A673 (cell line): ENCODE data around the gene CDCA4. TPM values are rescaled to one million over a fixed set of nuclear protein-coding genes. Genes with fewer than 3 reads are reported as not detected.

Source experiments
- BruUV-seq: library from RNA; stranded (reverse); fragments of 400-500 nt; replicated peaks from 2 replicates; lab custom pipeline; 2021; lab: Mats Ljungman, UMichigan
- CTCF ChIA-PET: fragments of 300-600 bp; sonication (Branson Sonifier 250); formaldehyde crosslinking; loops from one replicate; lab custom pipeline; 2022; ENCODE audit warnings: antibody characterized with exemption; lab: Charles Lee
- POLR2A ChIA-PET: fragments of 300-600 bp; sonication (Branson Sonifier 250); formaldehyde crosslinking; loops from one replicate; lab custom pipeline; 2022; ENCODE audit warnings: antibody characterized with exemption; ENCODE audit not compliant: low non-redundant PET; lab: Charles Lee
- DNase-seq: peaks from one replicate; pipeline ENCODE4 v3.0.0-alpha.2; 2015; ENCODE audit warnings: low spot score
- H3K27ac ChIP-seq: fragments of 200-600 bp; sonication (generic); 2 replicates; pipeline ENCODE4 v1.5.1; 2016; ENCODE audit warnings: mixed run types, low read depth, mild to moderate bottlenecking, mixed read lengths, antibody characterized with exemption, low read length; ENCODE audit not compliant: poor library complexity, severe bottlenecking
- H3K27me3 ChIP-seq: fragments of 200-600 bp; sonication (generic); replicated peaks from 2 replicates; pipeline ENCODE4 v1.6.1; 2017; ENCODE audit warnings: mixed run types, low read depth, mild to moderate bottlenecking, mixed read lengths, antibody characterized with exemption, low read length; ENCODE audit not compliant: insufficient read depth, poor library complexity
- H3K36me3 ChIP-seq: fragments of 200-600 bp; sonication (generic); 2 replicates; pipeline ENCODE4 v1.6.1; 2016; ENCODE audit warnings: mixed run types, mild to moderate bottlenecking, mixed read lengths, antibody characterized with exemption, low read length; ENCODE audit not compliant: insufficient read depth, poor library complexity, severe bottlenecking
- H3K4me1 ChIP-seq: fragments of 200-600 bp; sonication (generic); 2 replicates; pipeline ENCODE4 v1.6.1; 2017; ENCODE audit warnings: mixed run types, mild to moderate bottlenecking, mixed read lengths, antibody characterized with exemption, low read length; ENCODE audit not compliant: insufficient read depth, poor library complexity, severe bottlenecking
- H3K4me3 ChIP-seq: fragments of 200-600 bp; sonication (generic); 2 replicates; pipeline ENCODE4 v1.5.1; 2016; ENCODE audit warnings: low read depth, mixed run types, mild to moderate bottlenecking, mixed read lengths, low read length; ENCODE audit not compliant: poor library complexity, severe bottlenecking
- H3K9me3 ChIP-seq: fragments of 200-600 bp; sonication (generic); 2 replicates; pipeline ENCODE4 v1.6.1; 2016; ENCODE audit warnings: mixed run types, low read depth, mild to moderate bottlenecking, mixed read lengths, antibody characterized with exemption, low read length; ENCODE audit not compliant: poor library complexity, severe bottlenecking
- CTCF ChIP-seq: fragments of 300-800, 200-600 bp; sonication (generic); conservative IDR thresholded peaks from 2 replicates; pipeline ENCODE4 v1.5.1; 2017; ENCODE audit warnings: low read depth, mild to moderate bottlenecking, antibody characterized with exemption, low read length, moderate library complexity, mixed read lengths
- EZH2 ChIP-seq: fragments of 200-600 bp; sonication (generic); IDR thresholded peaks from 2 replicates; pipeline ENCODE4 v1.6.1; 2017; ENCODE audit warnings: borderline replicate concordance, low read depth, mild to moderate bottlenecking, mixed read lengths, antibody characterized with exemption, low read length; ENCODE audit not compliant: poor library complexity, severe bottlenecking
- intact Hi-C: fragments of 100-400 bp; cut with micrococcal nuclease; formaldehyde crosslinking; loops from one replicate; pipeline ENCODE4 v1.10.0; 2022; ENCODE audit not compliant: unreplicated experiment
- total RNA-seq: library from RNA; stranded (reverse); gene quantifications from 2 replicates; pipeline ENCODE4 v1.2.3, GENCODE V29; 2021

Gene CDCA4
- total RNA-seq, 1 experiment from 2014 or later, result 49.7 TPM

DNA sequence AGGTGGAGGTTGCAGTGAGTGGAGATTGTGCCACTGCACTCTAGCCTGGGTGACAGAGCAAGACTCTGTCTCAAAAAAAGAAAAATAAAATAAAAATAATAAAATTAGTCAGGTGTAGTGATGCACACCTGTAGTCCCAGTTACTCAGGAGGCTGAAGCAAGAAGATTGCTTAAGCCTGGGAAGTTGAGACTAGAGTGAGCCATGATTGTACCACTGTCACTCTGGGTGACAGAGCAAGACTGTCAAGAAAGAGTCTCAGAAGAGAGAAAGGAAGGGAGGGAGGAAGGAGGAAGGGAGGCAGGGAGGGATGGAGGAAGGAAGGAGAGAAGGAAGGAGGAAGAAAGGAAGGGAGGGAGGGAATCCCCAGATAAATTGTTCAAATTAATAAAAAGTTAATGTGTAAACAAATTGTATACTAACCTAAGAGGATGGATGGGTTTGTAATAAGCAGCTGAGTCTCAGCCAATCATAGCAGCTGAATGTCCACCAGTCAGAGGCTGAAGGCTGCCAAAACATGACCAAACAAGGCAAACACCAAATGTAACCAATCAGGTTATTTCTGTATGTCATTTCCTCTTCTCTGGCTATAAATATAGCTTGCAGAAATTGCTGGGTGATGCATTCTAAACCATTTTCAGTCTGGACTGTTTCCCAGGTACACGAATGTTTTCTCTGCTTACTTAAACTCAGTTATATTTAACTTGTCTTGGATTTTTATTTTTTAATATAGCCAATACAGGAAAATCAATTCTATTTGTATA lies 6.1 kb upstream of the CDCA4 start:
- Histone ChIP-seq H3K4me3 (no peak overlapping the region), H3K36me3 (no peaks in the 10 kb centered on the region), H3K27ac (no peak overlapping the region), H3K27me3 (no peaks in the 10 kb centered on the region), H3K4me1 (peaks cover 13% of the 10 kb centered on the region), H3K9me3 (no peaks in the 10 kb centered on the region)
- intact Hi-C loops, result no loop called here
- POLR2A ChIA-PET, result no interaction called here
- CTCF ChIA-PET, result no interaction called here
- BruUV-seq, result no TSS peak
- TF ChIP-seq EZH2 (no peak), CTCF (no peak)
- DNase-seq, result peak; percentile 38

DNA sequence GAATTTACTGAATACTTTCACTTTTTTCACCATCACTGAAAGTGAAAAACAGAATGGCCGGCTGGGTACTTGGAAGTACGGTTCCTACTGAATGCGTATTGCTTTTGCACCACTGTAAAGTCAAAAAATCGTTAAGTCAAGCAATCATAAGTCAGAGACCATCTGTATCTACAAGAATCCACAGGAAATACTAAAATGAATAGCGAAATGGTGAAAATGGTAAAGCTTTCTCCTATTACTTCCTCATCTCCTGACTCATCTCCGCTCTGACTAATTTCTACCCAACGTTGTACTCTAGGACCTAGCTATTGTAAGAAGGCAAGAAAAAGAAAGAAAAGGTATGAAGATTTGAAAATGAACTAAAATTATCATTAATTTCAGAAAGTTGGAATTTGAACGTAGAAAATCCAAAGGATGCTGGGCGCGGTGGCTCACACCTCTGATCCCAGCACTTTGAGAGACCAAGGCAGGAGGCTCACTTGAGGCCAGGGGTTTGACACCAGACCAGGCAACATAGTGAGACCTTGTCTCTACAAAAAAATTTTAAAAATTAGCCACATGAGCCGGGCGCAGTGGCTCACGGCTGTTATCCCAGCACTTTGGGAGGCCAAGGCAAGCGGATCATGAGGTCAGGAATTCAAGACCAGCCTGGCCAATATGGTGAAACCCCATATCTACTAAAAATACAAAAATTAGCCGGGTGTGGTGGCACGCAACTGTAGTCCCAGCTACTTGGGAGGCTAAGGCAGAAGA lies 5.3 kb upstream of the CDCA4 start:
- DNase-seq, result no peak
- Histone ChIP-seq H3K27ac (no peak overlapping the region), H3K4me1 (peaks cover 13% of the 10 kb centered on the region), H3K27me3 (no peaks in the 10 kb centered on the region), H3K9me3 (no peaks in the 10 kb centered on the region), H3K4me3 (no peak overlapping the region), H3K36me3 (no peaks in the 10 kb centered on the region)
- TF ChIP-seq EZH2 (no peak), CTCF (no peak)
- POLR2A ChIA-PET, result no interaction called here
- CTCF ChIA-PET, result no interaction called here
- intact Hi-C loops, result no loop called here
- BruUV-seq, result no TSS peak

DNA sequence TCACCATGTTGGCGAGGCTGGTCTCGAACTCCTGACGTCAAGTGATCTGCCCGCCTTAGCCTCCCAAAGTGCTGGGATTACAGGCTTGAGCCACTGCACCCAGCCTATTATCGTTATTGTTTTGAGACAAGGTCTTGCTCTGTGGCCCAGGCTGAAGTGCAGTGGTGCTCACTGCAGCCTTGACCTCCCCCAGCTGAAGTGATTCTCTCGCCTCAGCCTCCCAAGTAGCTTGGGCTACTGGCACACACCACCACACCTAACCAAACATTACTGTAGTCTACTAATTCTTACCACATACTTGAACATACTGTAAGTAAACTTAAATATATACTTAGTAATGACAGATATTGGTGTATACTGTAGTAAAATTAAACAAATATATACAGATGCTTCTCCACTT lies 4.5 kb upstream of the CDCA4 start:
- ChIA-PET CTCF (no interaction called here), POLR2A (no interaction called here)
- intact Hi-C loops, result no loop called here
- TF ChIP-seq EZH2 (no peak), CTCF (no peak)
- DNase-seq, result no peak
- H3K27me3 ChIP-seq, result no peaks in the 10 kb centered on the region
- no peaks in the 10 kb centered on the region for H3K36me3 ChIP-seq
- BruUV-seq, result no TSS peak
- no peak overlapping the region for H3K4me3 ChIP-seq
- peaks cover 13% of the 10 kb centered on the region for H3K4me1 ChIP-seq
- no peak overlapping the region for H3K27ac ChIP-seq
- no peaks in the 10 kb centered on the region for H3K9me3 ChIP-seq
